Measurements from ENCODE around the gene SLC2A1.

Gene SLC2A1

GRCh38 chr1:42981871-42982270, 23.2 kb upstream of the SLC2A1 start:
- H3K4me3 ChIP-seq (replicated peaks; ENCODE audit: insufficient read depth, low read length) = no peak overlapping the region
- H3K27me3 ChIP-seq (ENCODE audit: insufficient read depth, poor library complexity, severe bottlenecking) = no peaks in the 10 kb centered on the region
- no peak for DNase-seq (ENCODE audit: low read depth in 1 of 2, low spot score in 1 of 2)
- no peak for TF ChIP-seq GABPA (IDR thresholded peaks at IDR 0.05; ENCODE audit: low read depth)
- no peak for TF ChIP-seq SPI1 (IDR thresholded peaks at IDR 0.05; ENCODE audit: borderline replicate concordance, low read depth)
- no peak for TF ChIP-seq POLR2AphosphoS5 (IDR thresholded peaks at IDR 0.05; ENCODE audit: low read depth)
- TF ChIP-seq CTCF (IDR thresholded peaks at IDR 0.05; ENCODE audit: insufficient read depth, low read length) = no peak
- TF ChIP-seq REST (IDR thresholded peaks at IDR 0.05; ENCODE audit: insufficient replicate concordance, low read depth) = no peak
- no peak overlapping the region for H3K27ac ChIP-seq (replicated peaks)

GRCh38 chr1:42981255-42981805, 22.7 kb upstream of the SLC2A1 start:
- DNase-seq (ENCODE audit: low read depth in 1 of 2, low spot score in 1 of 2) = no peak
- TF ChIP-seq GABPA (IDR thresholded peaks at IDR 0.05; ENCODE audit: low read depth) (no peak), CTCF (IDR thresholded peaks at IDR 0.05; ENCODE audit: insufficient read depth, low read length) (no peak), SPI1 (IDR thresholded peaks at IDR 0.05; ENCODE audit: borderline replicate concordance, low read depth) (no peak)
- Histone ChIP-seq H3K27ac (replicated peaks) (no peak overlapping the region), H3K4me3 (replicated peaks; ENCODE audit: insufficient read depth, low read length) (no peak overlapping the region), H3K27me3 (ENCODE audit: insufficient read depth, poor library complexity, severe bottlenecking) (no peaks in the 10 kb centered on the region)

DNA sequence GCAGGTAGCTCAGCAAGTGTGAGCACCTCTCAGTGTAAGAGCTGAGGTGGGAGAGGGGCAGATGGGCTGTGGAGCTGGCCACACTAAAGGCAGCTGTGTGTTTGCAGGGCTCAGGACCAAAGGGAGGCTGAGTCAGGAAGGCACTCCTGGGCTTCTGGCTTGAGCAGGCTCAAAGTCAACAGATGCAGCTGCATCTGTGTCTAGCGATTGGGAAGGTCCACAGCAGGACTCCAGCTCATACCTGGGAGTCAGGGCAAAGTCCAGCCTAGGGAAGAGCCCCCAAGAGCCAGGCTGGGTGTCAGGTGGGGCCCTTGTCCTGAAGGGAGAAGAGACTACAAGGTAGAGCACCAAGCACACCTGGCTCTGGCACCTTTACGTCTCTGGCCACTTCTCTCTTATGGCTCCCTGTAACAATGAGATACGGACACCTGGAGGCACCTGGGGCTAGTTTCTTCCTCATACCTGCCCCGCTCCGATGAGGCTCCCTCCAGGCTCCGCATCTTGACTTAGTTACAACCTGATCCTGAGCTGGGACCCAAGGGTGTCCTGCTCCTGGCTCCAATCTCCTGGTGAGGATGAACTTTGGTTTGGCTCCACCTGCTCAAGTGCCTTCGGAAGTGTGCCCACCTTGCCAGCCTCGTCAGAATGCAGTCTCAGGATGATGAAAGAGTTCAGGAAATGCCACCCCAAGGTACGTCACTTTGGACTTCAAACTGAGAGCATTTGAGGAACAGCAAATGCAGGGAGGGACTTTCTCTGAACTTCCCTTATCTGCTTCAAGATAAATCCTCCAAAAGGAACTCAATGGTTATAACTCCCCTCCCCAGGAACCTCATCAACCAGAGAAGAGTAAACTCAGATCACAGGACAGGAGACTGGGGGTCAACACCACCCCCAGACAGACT, 21.5 kb upstream of the SLC2A1 start:
- DNase-seq (ENCODE audit: low read depth in 1 of 2, low spot score in 1 of 2) = peak in 1 of 2 experiments; percentile 63
- no peak overlapping the region for H3K4me3 ChIP-seq (replicated peaks; ENCODE audit: insufficient read depth, low read length)
- TF ChIP-seq SPI1 (IDR thresholded peaks at IDR 0.05; ENCODE audit: borderline replicate concordance, low read depth) (peak; percentile 83; the same call in 1 of the 2 replicates), CTCF (IDR thresholded peaks at IDR 0.05; ENCODE audit: insufficient read depth, low read length) (no peak)
- H3K27me3 ChIP-seq (ENCODE audit: insufficient read depth, poor library complexity, severe bottlenecking) = no peaks in the 10 kb centered on the region
- H3K27ac ChIP-seq (replicated peaks) = no peak overlapping the region

- no peak overlapping the region for H3K27ac ChIP-seq (replicated peaks)
- no peak for DNase-seq (ENCODE audit: low read depth in 1 of 2, low spot score in 1 of 2)
- no peaks in the 10 kb centered on the region for H3K27me3 ChIP-seq (ENCODE audit: insufficient read depth, poor library complexity, severe bottlenecking)
- TF ChIP-seq REST (IDR thresholded peaks at IDR 0.05; ENCODE audit: insufficient replicate concordance, low read depth) (no peak), CTCF (IDR thresholded peaks at IDR 0.05; ENCODE audit: insufficient read depth, low read length) (no peak), POLR2AphosphoS5 (IDR thresholded peaks at IDR 0.05; ENCODE audit: low read depth) (no peak), GABPA (IDR thresholded peaks at IDR 0.05; ENCODE audit: low read depth) (no peak), SPI1 (IDR thresholded peaks at IDR 0.05; ENCODE audit: borderline replicate concordance, low read depth) (no peak)
- no peak overlapping the region for H3K4me3 ChIP-seq (replicated peaks; ENCODE audit: insufficient read depth, low read length)
These were observed 20.4 kb upstream of the SLC2A1 start for GRCh38 chr1:42979036-42979430.

Measured in HL-60 (cell line).